ENCODE measurements around the gene CCT5. TPM values are rescaled to one million over a fixed set of nuclear protein-coding genes. Genes with fewer than 3 reads are reported as not detected.

The CCT5 gene
- 526 and 737 TPM in 2 replicates for total RNA-seq

DNA sequence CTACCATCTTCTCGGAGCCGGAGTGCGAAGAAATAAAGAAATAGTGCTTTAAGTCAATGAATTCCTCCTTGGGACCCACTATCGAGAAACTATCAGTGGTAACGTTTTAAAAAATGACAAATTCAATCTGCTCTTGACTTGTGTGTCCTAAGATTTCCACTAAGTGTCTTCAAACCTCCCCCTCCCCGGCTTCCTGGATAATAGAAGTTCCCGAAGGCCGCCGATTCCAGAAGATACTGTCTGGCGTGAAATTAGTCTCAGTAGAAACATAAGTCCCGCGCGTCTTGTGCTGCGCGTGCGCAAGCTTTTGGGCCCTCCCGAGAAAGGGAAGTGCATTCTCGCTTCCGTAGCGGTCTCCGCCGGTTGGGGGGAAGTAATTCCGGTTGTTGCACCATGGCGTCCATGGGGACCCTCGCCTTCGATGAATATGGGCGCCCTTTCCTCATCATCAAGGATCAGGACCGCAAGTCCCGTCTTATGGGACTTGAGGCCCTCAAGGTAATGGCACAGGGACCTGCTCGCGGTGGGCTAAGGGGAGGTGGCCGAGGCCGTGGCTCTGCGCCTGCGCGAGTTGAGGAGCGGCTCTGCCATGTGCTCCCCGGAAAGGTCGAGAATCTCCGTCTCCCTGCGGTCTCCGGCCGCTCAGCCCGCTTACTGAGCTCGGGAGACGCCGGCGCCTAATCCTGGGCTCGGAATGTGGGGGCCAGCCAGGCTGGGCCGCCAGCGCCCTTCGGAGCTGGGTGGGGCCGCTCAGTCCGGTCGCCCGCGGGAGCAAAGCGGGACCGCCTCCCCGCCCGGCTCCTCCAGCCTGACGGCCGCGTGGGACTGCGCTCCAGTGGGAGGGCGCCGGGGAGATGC lies at the start of gene CCT5:
CCT5 (plus strand) TSS at position 333 of the 858 bp plus-strand sequence; CDS start at position 394, 61 bp downstream.

GRCh38 chr5:10307206-10308148 lies 57.4 kb downstream of the CCT5 start, which contains the start of gene CMBL:
Gene CMBL (minus strand): TSS chr5:10307902. CDS start chr5:10290762, 17,140 bp downstream.

Other genes starting within 250 kb of the CCT5 start
- gene ATPSCKMT, start 392 bp upstream of the CCT5 start, total RNA-seq: 14.2 and 32.0 TPM in 2 replicates
- gene CMBL, start 57.6 kb downstream of the CCT5 start, total RNA-seq: 1.6 and 7.6 TPM in 2 replicates
- 31.4 and 160 TPM in 2 replicates for gene MARCHF6, start 103.4 kb downstream of the CCT5 start, total RNA-seq
- 0.25 and 1.6 TPM in 2 replicates for gene ROPN1L, start 191.6 kb downstream of the CCT5 start, total RNA-seq